SK-N-MC (cell line): ENCODE data around the gene RGP1.

Source experiments
- EZH2 ChIP-seq: fragments of 200-600 bp; sonication (generic); IDR thresholded peaks from one replicate; pipeline ENCODE4 v1.6.1; 2017; ENCODE audit warnings: antibody characterized with exemption
- FOXP2 ChIP-seq: optimal IDR thresholded peaks from 2 replicates; pipeline ENCODE3; 2011; ENCODE audit warnings: mild to moderate bottlenecking, moderate library complexity; ENCODE audit not compliant: insufficient read depth; ENCODE audit errors: extremely low read length, control extremely low read depth
- POLR2AphosphoS5 ChIP-seq: IDR thresholded peaks from 2 replicates; pipeline ENCODE4 v1.6.1; 2012; ENCODE audit warnings: mild to moderate bottlenecking, low read depth, low read length, borderline replicate concordance

DNA sequence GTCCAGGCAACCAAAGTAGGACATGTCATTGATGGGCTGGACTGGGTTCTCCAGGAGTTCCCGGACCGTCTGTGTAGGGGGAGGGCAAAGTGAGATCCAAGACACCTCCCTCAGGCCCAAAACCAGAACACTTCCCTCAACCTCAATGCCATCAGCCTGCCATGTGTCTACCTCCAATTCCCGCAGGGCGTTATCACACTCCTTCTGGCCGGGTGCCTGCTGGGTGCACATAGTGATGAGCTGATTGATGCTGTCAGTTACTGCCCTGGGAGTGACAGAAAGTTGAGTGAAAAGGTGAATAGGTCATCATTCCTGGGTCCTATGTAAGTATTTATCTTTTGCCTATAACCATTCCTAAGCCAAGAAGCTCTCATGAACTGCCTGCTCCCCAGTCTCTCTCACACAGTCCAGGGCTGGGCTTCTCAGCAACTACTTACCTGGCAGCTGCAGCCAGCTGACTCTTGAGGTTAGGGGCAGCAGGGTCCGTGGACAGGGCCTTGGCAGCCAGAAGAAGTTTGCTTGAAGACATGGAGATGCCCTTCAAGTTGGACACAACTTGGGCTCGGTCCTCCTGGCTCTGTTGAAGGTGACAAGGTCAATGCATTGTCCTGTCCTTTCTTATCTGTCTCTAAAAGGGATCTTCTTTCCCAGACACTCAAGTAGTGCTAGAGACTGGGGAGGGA lies 38.1 kb upstream of the RGP1 start:
- no peak for TF ChIP-seq POLR2AphosphoS5
- no peak for TF ChIP-seq EZH2
- TF ChIP-seq FOXP2: no peak
